HFFc6 (cell line): ENCODE results near the gene BRME1. TPM values are rescaled to one million over a fixed set of nuclear protein-coding genes. Genes with fewer than 3 reads are reported as not detected.
A peak's percentile ranks its signal among the peaks of the same experiment; 100 is the strongest.

Experiments
- DNase-seq: peaks from one replicate; pipeline ENCODE4 v3.0.0-alpha.2; 2018
- H3K27ac Mint-ChIP-seq: 2 replicates; pipeline ENCODE4 v1.8.0; 2020; ENCODE audit warnings: mild to moderate bottlenecking, mixed read lengths
- H3K27me3 Mint-ChIP-seq: 2 replicates; pipeline ENCODE4 v1.8.0; 2021; ENCODE audit warnings: mild to moderate bottlenecking, moderate library complexity, mixed read lengths; ENCODE audit not compliant: insufficient read depth
- H3K36me3 Mint-ChIP-seq: 2 replicates; pipeline ENCODE4 v1.8.0; 2021; ENCODE audit warnings: low read depth, mixed read lengths
- H3K4me1 Mint-ChIP-seq: 2 replicates; pipeline ENCODE4 v1.8.0; 2020; ENCODE audit warnings: low read depth, mixed read lengths
- H3K4me3 Mint-ChIP-seq: 2 replicates; pipeline ENCODE4 v1.8.0; 2020; ENCODE audit warnings: mild to moderate bottlenecking, moderate library complexity, mixed read lengths
- H3K9me3 Mint-ChIP-seq: 2 replicates; pipeline ENCODE4 v1.8.0; 2020; ENCODE audit warnings: mild to moderate bottlenecking, mixed read lengths
- CTCF ChIP-seq: fragments of 200-600 bp; sonication (generic); IDR thresholded peaks from 2 replicates; pipeline ENCODE4 v1.5.0; 2021; ENCODE audit warnings: antibody characterized with exemption, mild to moderate bottlenecking
- total RNA-seq, 6 experiments: library from RNA; stranded (reverse); fragmentation: NEBNext Ultra II Directional; extraction: Animal tissue kit (Norgen Biotek cat#: 25700); gene quantifications; 2 replicates in 1 of 6; 3 replicates in 5 of 6; pipeline ENCODE4 v1.2.3, GENCODE V29; 2021

Gene BRME1
- total RNA-seq, 6 experiments from 2014 or later = 0.37 to 0.67 (median 0.55) TPM

DNA sequence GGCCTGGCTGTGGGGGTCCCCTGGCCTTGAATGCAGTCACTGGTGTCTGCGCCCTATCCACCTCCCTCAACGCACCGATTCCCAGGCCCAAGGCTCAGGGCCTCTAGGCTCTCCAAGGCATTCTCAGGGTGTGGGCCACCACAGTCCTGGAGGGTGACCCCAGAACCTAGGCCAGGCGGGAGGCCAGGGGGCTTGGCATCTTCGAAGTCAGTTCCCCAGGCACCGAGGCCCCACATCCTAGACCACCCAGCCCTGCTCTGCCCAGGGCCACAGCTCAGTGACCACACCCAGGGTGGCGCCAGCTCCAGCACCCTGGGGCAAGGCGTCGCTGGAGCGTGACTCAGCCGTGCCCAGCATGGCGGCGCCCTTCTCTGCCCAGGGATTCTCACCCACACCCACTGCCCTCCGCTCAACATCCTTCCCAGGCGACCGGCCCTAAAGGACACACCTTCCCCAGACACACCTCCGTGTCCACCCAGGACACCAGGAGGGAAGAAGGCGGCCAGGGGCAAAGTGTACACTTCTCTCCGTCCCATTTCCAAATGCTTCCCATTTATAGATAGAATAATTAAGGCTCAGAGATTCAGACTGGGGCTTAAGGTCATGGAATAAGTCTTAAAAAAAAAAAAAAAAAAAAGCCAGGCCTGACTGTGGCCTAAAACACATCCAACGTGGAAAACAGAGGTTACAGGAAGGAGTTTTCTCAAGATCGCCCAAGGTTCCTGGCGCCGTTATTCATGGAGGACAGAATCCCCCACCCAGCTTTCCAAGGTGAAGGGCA, 65.4 kb downstream of the BRME1 start:
- peak overlapping the region; percentile 100 for H3K27ac Mint-ChIP-seq
- H3K27me3 Mint-ChIP-seq = peaks cover 74% of the 10 kb centered on the region
- DNase-seq = peak; percentile 75
- peaks cover 63% of the 10 kb centered on the region for H3K9me3 Mint-ChIP-seq
- peak overlapping the region; percentile 99 for H3K4me3 Mint-ChIP-seq
- peaks cover 50% of the 10 kb centered on the region for H3K36me3 Mint-ChIP-seq
- TF ChIP-seq CTCF = no peak; the same call in 1 of the 2 replicates
- peaks cover 59% of the 10 kb centered on the region for H3K4me1 Mint-ChIP-seq

DNA sequence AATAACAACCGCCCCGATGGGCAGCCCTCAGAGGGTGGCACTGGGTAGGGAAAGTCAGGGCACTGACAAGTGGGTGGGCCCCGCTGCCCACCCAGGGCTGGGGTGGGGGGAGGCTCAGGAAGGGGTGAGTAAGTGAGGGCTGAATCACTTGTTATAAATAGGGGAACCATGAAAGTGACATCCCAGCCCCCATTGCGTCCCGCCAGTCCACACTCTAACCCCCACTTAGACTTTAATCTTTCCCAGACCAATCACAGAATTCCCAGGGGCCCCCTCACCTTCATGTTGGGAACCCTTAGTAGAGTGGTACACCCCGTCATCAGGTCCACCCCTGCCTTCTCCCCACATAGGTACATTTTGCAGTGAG, 66.0 kb downstream of the BRME1 start:
- Mint-ChIP-seq H3K4me1 (peaks cover 56% of the 10 kb centered on the region), H3K27me3 (peaks cover 80% of the 10 kb centered on the region), H3K9me3 (peaks cover 69% of the 10 kb centered on the region), H3K4me3 (peak overlapping the region; percentile 99), H3K36me3 (peaks cover 50% of the 10 kb centered on the region), H3K27ac (peak overlapping the region; percentile 100)
- no peak for TF ChIP-seq CTCF
- DNase-seq = no peak

DNA sequence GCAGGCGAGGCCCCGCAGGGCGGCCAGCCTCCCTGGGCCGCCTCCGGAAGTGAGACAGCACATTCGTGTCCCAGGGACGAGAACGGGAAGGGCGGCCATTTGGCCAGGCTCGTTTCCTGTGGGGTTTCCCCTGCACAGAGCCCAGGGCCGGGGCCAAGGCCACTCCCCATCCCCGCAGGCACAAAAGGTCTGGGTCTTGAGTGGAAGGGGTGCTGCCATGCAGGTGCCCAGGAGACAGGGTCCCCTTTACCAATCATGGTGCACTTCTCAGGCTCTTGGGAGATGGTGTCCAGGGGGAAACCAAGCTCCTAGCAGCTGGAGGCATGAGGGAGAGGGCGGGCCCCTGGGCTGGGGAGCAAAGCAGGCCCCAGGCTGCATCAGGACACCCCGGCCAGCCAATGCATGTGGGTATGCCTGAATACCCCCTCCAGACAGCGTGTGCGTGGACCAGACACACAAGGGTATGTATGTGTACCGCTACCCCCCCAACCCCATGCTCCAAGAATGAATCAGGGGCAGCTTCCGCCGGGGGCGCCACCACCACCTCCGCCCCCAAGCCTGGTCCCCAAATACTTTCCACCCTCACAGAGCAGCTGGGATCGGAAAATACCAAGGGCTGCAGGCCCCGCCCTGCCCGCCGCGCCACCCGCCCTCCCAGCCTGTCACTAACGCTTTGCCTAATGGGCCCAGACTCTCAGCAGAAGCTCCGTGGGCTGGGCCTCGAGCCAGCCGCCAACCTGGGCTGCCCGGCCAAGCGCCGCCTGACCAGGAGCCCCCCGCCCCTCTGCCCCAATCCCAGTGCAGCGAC, 66.6 kb downstream of the BRME1 start:
- Mint-ChIP-seq H3K9me3 (peaks cover 75% of the 10 kb centered on the region), H3K27me3 (peaks cover 85% of the 10 kb centered on the region), H3K4me1 (peaks cover 56% of the 10 kb centered on the region), H3K4me3 (peak overlapping the region; percentile 99), H3K36me3 (peaks cover 54% of the 10 kb centered on the region), H3K27ac (peak overlapping the region; percentile 100)
- DNase-seq = peak; percentile 88
- TF ChIP-seq CTCF = peak; percentile 56

GRCh38 chr19:13838435-13839129, 67.3 kb downstream of the BRME1 start:
- TF ChIP-seq CTCF = no peak
- DNase-seq = no peak
- Mint-ChIP-seq H3K27me3 (peaks cover 93% of the 10 kb centered on the region), H3K27ac (peak overlapping the region; percentile 100), H3K9me3 (peaks cover 82% of the 10 kb centered on the region), H3K4me3 (peak overlapping the region; percentile 99), H3K36me3 (peaks cover 60% of the 10 kb centered on the region), H3K4me1 (peaks cover 58% of the 10 kb centered on the region)
